Keratinocyte (primary cell): ENCODE results near the gene GH1.

Source experiments
- CTCF ChIP-seq, 3 experiments: IDR thresholded peaks in 1 of 3; conservative IDR thresholded peaks in 1 of 3; optimal IDR thresholded peaks in 1 of 3; 2 replicates in 2 of 3; 3 replicates in 1 of 3; pipeline versions ENCODE3 to v1.5.1; 2011; ENCODE audit warnings: low read length in 3 of 3, mild to moderate bottlenecking in 3 of 3, moderate library complexity in 2 of 3, control low read depth in 1 of 3, inconsistent platforms in 1 of 3; ENCODE audit not compliant: insufficient read depth in 2 of 3; ENCODE audit errors: extremely low read depth in 1 of 3
- EZH2 ChIP-seq: IDR thresholded peaks from one replicate; pipeline ENCODE4 v1.6.1; 2012; ENCODE audit warnings: inconsistent platforms, mild to moderate bottlenecking, low read length, moderate library complexity

DNA sequence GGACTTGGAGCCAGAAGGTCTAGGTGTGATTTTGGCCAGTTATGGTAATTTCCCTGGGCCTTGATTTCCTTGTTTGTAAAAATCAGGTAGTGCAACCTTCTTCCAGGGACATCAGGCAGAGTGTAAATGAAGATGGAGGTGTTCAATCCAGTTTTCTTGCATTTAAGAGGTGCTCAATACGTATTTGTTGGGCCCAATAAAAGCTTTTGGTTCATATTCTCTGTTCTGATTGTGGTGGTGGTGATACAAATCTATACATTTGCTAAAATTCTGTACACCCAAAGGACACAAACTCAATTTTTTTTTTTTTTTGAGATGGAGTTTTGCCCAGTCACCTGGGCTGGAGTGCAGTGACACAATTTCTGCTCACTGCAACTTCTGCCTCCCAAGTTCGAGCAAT lies 7.5 kb upstream of the GH1 start:
- no peak for TF ChIP-seq CTCF (optimal IDR thresholded peaks at IDR 0.05 in 1 of 3, IDR thresholded peaks at IDR 0.05 in 1 of 3, conservative IDR thresholded peaks at IDR 0.05 in 1 of 3; ENCODE audit: extremely low read depth in 1 of 3, insufficient read depth in 2 of 3, low read length in 3 of 3)
- no peak for TF ChIP-seq EZH2
